SK-N-SH (cell line): Measurements from ENCODE around the gene TNFRSF19. TPM values are rescaled to one million over a fixed set of nuclear protein-coding genes. Genes with fewer than 3 reads are reported as not detected.

Source experiments
- CTCF ChIA-PET: fragments of 300-600, 350-600 bp; formaldehyde crosslinking; extraction: SDS; loops from one replicate; lab custom pipeline; 2021; lab: Yijun Ruan, JAX
- POLR2A ChIA-PET: fragments of 350-600 bp; sonication (Branson Sonifier 250); formaldehyde crosslinking; extraction: SDS; loops from one replicate; lab custom pipeline; 2020; ENCODE audit warnings: antibody characterized with exemption, inconsistent platforms; lab: Yijun Ruan, JAX
- DNase-seq: peaks from one replicate; pipeline ENCODE4 v3.0.0; 2012
- H2AFZ ChIP-seq: fragments of 200-600 bp; sonication (generic); 2 replicates; pipeline ENCODE4 v1.8.1; 2016; ENCODE audit warnings: antibody characterized with exemption, mild to moderate bottlenecking, low read depth
- H3F3A ChIP-seq: fragments of 200-600 bp; sonication (generic); replicated peaks from 2 replicates; pipeline ENCODE3; 2016; ENCODE audit warnings: antibody characterized with exemption, mild to moderate bottlenecking; ENCODE audit not compliant: insufficient read depth
- H3K27ac ChIP-seq, 2 experiments: fragments of 200-500 bp in 1 of 2; fragments of 200-600 bp in 1 of 2; sonication (Bioruptor generic) in 1 of 2; sonication (generic), shearing (Covaris generic) in 1 of 2; 2 replicates each; pipeline versions ENCODE4 v1.5.1 to v1.6.1; 2014 to 2016; ENCODE audit warnings: low read depth in 2 of 2, inconsistent platforms in 1 of 2, low read length in 1 of 2, mild to moderate bottlenecking in 1 of 2, mixed read lengths in 1 of 2
- H3K27me3 ChIP-seq: fragments of 200-600 bp; sonication (generic), shearing (Covaris generic); 2 replicates; pipeline ENCODE4 v1.6.1; 2016; ENCODE audit warnings: mixed run types; ENCODE audit not compliant: insufficient read depth
- H3K36me3 ChIP-seq, 2 experiments: fragments of 200-500 bp in 1 of 2; fragments of 200-600 bp in 1 of 2; sonication (Bioruptor generic) in 1 of 2; sonication (generic) in 1 of 2; replicated peaks in 1 of 2; 2 replicates each; pipeline versions ENCODE3 to v1.5.1; 2014 to 2016; ENCODE audit warnings: low read length in 1 of 2, mild to moderate bottlenecking in 1 of 2; ENCODE audit not compliant: insufficient read depth in 2 of 2, control insufficient read depth in 1 of 2
- H3K4me1 ChIP-seq, 2 experiments: fragments of 200-500 bp in 1 of 2; fragments of 200-600 bp in 1 of 2; sonication (Bioruptor generic) in 1 of 2; sonication (generic), shearing (Covaris generic) in 1 of 2; 2 replicates each; pipeline versions ENCODE4 v1.5.1 to v1.6.1; 2014 to 2016; ENCODE audit warnings: low read depth in 1 of 2, low read length in 1 of 2, mixed run types in 1 of 2; ENCODE audit not compliant: insufficient read depth in 2 of 2, control insufficient read depth in 1 of 2
- H3K4me2 ChIP-seq: fragments of 200-600 bp; sonication (generic), shearing (Covaris generic); 2 replicates; pipeline ENCODE4 v1.6.1; 2017; ENCODE audit warnings: mixed run types
- H3K4me3 ChIP-seq, 2 experiments: fragments of 200-500 bp in 1 of 2; fragments of 200-600 bp in 1 of 2; sonication (Bioruptor generic) in 1 of 2; sonication (generic), shearing (Covaris generic) in 1 of 2; 2 replicates each; pipeline versions ENCODE4 v1.5.1 to v1.8.1; 2014 to 2016; ENCODE audit warnings: low read depth in 2 of 2, inconsistent platforms in 1 of 2, low read length in 1 of 2, mild to moderate bottlenecking in 1 of 2, mixed read lengths in 1 of 2, moderate library complexity in 1 of 2
- H3K79me2 ChIP-seq: fragments of 200-600 bp; sonication (generic); 2 replicates; pipeline ENCODE4 v1.8.1; 2017; ENCODE audit warnings: mild to moderate bottlenecking; ENCODE audit not compliant: insufficient read depth
- H3K9ac ChIP-seq: fragments of 200-600 bp; sonication (generic); 2 replicates; pipeline ENCODE4 v1.6.1; 2017; ENCODE audit warnings: mixed run types
- H3K9me2 ChIP-seq: fragments of 200-600 bp; sonication (generic); 2 replicates; pipeline ENCODE4 v1.6.1; 2017; ENCODE audit warnings: mixed run types
- H3K9me3 ChIP-seq: fragments of 200-600 bp; sonication (generic); 2 replicates; pipeline ENCODE4 v1.6.1; 2017; ENCODE audit warnings: mixed run types, mild to moderate bottlenecking, moderate library complexity
- H4K20me1 ChIP-seq: fragments of 200-600 bp; sonication (generic); 2 replicates; pipeline ENCODE4 v1.6.1; 2017; ENCODE audit warnings: mild to moderate bottlenecking, mixed run types; ENCODE audit not compliant: insufficient read depth
- CHD2 ChIP-seq: fragments of 150-350 bp; IDR thresholded peaks from 2 replicates; pipeline ENCODE4 v1.6.1; 2018; ENCODE audit warnings: low read length; ENCODE audit not compliant: partially characterized antibody
- FOXJ3 ChIP-seq: sonication (generic); formaldehyde crosslinking; IDR thresholded peaks from 2 replicates; pipeline ENCODE4 v1.5.1; 2020; ENCODE audit warnings: mild to moderate bottlenecking, missing genetic modification reagents
- FOXM1 ChIP-seq: IDR thresholded peaks from 2 replicates; pipeline ENCODE4 v1.4.0; 2012; ENCODE audit warnings: low read depth, mild to moderate bottlenecking
- GABPA ChIP-seq: IDR thresholded peaks from 2 replicates; pipeline ENCODE4 v1.4.0; 2012; ENCODE audit warnings: low read depth, mild to moderate bottlenecking
- MXI1 ChIP-seq: IDR thresholded peaks from 2 replicates; pipeline ENCODE4 v1.6.1; 2012; ENCODE audit warnings: mild to moderate bottlenecking, low read depth, low read length, improper control_type of control experiment
- NFIC ChIP-seq: IDR thresholded peaks from 2 replicates; pipeline ENCODE4 v1.4.0; 2012; ENCODE audit warnings: borderline replicate concordance
- NRF1 ChIP-seq: IDR thresholded peaks from 2 replicates; pipeline ENCODE4 v1.6.1; 2012; ENCODE audit warnings: low read depth, mild to moderate bottlenecking, low read length
- RAD21 ChIP-seq: IDR thresholded peaks from 2 replicates; pipeline ENCODE4 v1.6.1; 2012; ENCODE audit warnings: mild to moderate bottlenecking, low read length
- SMC3 ChIP-seq: IDR thresholded peaks from 2 replicates; pipeline ENCODE4 v1.6.1; 2012; ENCODE audit warnings: low read depth, low read length, improper control_type of control experiment
- TAF1 ChIP-seq: IDR thresholded peaks from 2 replicates; pipeline ENCODE4 v1.6.1; 2012; ENCODE audit warnings: low read depth, mild to moderate bottlenecking, low read length, moderate library complexity, borderline replicate concordance
- YY1 ChIP-seq: IDR thresholded peaks from 2 replicates; pipeline ENCODE4 v1.4.0; 2012; ENCODE audit warnings: low read depth, mild to moderate bottlenecking
- WGBS: methylation state at CpG from one replicate; pipeline ENCODE4 v1.1.6; 2017; ENCODE audit warnings: low lambda C conversion rate; 5-methylcytosine and 5-hydroxymethylcytosine counted together
- polyA plus RNA-seq, 3 experiments: library from polyadenylated mRNA; depleted of rRNA; stranded (reverse); fragments of >200 nt; gene quantifications; 2 replicates each; pipeline ENCODE4 v1.2.3, GENCODE V29; 2012
- TF ChIP-seq, protein P1 (sequence below): IDR thresholded peaks from 2 replicates; pipeline ENCODE4 v1.4.0; 2012; ENCODE audit warnings: low read depth, borderline replicate concordance
- TF ChIP-seq, protein P2 (sequence below): fragments of 200-600 bp; sonication (generic); IDR thresholded peaks from 2 replicates; pipeline ENCODE4 v1.6.1; 2017; ENCODE audit warnings: antibody characterized with exemption, mild to moderate bottlenecking, moderate library complexity
- TF ChIP-seq, protein P3 (sequence below): IDR thresholded peaks from 2 replicates; pipeline ENCODE4 v1.4.0; 2012; ENCODE audit warnings: low read depth, borderline replicate concordance
- TF ChIP-seq, protein P4 (sequence below): IDR thresholded peaks from 2 replicates; pipeline ENCODE4; 2012

TNFRSF19 gene
- polyA plus RNA-seq, 1 of the 3 experiments (the other 2 are of a cell fraction), result 4.6 TPM

DNA sequence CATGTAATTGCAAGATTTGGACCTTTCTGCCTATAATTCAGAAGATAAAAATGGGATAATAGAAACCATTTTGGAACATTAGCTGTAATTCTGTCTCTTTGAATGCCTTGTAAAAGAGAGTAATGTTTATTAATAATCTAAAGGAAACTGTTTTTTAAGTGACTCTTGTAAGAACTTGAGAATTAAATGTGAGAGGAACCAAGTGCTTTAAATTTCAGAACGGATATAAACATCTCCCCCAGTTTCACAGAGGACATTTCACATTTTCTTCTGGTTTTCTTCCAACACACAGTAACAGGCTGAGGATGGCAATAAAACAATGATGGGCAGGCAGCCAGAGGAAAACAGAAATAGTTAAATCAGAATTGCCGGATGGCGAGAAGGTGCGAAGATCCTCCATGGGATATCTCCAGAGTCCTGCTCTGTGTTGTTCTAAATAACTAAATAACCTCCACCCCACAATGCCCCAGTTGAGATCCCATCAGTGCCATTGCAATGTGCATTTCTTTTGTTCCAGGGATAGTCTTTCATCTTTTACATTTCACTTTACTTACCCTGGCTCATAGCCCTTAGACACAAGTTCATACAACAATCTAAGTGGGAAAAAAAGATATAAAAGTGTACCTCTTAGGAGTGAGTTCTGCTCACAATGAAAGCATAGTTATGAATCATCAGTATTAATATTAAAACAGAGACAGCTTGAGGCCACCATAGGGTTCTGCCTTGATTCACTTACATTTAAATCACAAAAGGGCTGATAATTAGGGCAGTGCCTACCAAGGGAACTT lies 73.3 kb downstream of the TNFRSF19 start:
- Histone ChIP-seq H3K36me3 (no peaks in the 10 kb centered on the region), H4K20me1 (no peaks in the 10 kb centered on the region), H3F3A (no peaks in the 10 kb centered on the region), H3K9me3 (no peaks in the 10 kb centered on the region), H3K4me3 (no peak overlapping the region), H3K9ac (no peak overlapping the region), H3K27me3 (no peaks in the 10 kb centered on the region), H2AFZ (no peak overlapping the region), H3K9me2 (no peaks in the 10 kb centered on the region), H3K4me2 (no peak overlapping the region), H3K79me2 (no peaks in the 10 kb centered on the region), H3K27ac (no peak overlapping the region), H3K4me1 (0 out of 4 replicates have a peak, but pooled peaks cover 0 to 2% of the 10 kb centered on the region in 2 experiments)
- WGBS, result 95% methylated on average over 4 of the region's 4 CpGs
- no peak for DNase-seq
- ChIA-PET CTCF (interaction anchor here (1.5 kb wide), 1 partner anchor 9 kb away, joined by 6 read pairs; no protein-coding TSS in a partner anchor), POLR2A (no interaction called here)
- TF ChIP-seq NRF1 (no peak), RAD21 (no peak), SMC3 (no peak), YY1 (no peak), NFIC (no peak), FOXJ3 (CRISPR knock-in tag) (no peak), TAF1 (no peak), MXI1 (no peak), GABPA (no peak), CHD2 (no peak), FOXM1 (no peak)
- TF ChIP-seq, protein P1, sequence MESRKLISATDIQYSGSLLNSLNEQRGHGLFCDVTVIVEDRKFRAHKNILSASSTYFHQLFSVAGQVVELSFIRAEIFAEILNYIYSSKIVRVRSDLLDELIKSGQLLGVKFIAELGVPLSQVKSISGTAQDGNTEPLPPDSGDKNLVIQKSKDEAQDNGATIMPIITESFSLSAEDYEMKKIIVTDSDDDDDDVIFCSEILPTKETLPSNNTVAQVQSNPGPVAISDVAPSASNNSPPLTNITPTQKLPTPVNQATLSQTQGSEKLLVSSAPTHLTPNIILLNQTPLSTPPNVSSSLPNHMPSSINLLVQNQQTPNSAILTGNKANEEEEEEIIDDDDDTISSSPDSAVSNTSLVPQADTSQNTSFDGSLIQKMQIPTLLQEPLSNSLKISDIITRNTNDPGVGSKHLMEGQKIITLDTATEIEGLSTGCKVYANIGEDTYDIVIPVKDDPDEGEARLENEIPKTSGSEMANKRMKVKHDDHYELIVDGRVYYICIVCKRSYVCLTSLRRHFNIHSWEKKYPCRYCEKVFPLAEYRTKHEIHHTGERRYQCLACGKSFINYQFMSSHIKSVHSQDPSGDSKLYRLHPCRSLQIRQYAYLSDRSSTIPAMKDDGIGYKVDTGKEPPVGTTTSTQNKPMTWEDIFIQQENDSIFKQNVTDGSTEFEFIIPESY, result no peak
- TF ChIP-seq, protein P2, sequence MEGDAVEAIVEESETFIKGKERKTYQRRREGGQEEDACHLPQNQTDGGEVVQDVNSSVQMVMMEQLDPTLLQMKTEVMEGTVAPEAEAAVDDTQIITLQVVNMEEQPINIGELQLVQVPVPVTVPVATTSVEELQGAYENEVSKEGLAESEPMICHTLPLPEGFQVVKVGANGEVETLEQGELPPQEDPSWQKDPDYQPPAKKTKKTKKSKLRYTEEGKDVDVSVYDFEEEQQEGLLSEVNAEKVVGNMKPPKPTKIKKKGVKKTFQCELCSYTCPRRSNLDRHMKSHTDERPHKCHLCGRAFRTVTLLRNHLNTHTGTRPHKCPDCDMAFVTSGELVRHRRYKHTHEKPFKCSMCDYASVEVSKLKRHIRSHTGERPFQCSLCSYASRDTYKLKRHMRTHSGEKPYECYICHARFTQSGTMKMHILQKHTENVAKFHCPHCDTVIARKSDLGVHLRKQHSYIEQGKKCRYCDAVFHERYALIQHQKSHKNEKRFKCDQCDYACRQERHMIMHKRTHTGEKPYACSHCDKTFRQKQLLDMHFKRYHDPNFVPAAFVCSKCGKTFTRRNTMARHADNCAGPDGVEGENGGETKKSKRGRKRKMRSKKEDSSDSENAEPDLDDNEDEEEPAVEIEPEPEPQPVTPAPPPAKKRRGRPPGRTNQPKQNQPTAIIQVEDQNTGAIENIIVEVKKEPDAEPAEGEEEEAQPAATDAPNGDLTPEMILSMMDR, result no peak
- TF ChIP-seq, protein P3, sequence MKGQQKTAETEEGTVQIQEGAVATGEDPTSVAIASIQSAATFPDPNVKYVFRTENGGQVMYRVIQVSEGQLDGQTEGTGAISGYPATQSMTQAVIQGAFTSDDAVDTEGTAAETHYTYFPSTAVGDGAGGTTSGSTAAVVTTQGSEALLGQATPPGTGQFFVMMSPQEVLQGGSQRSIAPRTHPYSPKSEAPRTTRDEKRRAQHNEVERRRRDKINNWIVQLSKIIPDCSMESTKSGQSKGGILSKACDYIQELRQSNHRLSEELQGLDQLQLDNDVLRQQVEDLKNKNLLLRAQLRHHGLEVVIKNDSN, result no peak
- TF ChIP-seq, protein P4, sequence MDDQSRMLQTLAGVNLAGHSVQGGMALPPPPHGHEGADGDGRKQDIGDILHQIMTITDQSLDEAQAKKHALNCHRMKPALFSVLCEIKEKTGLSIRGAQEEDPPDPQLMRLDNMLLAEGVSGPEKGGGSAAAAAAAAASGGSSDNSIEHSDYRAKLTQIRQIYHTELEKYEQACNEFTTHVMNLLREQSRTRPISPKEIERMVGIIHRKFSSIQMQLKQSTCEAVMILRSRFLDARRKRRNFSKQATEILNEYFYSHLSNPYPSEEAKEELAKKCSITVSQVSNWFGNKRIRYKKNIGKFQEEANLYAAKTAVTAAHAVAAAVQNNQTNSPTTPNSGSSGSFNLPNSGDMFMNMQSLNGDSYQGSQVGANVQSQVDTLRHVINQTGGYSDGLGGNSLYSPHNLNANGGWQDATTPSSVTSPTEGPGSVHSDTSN, result no peak
